ENCODE results near the gene RNF130. TPM values are rescaled to one million over a fixed set of nuclear protein-coding genes. Genes with fewer than 3 reads are reported as not detected.

Gene RNF130
- polyA plus RNA-seq, 1 donor from 2014 or later: 48.7 TPM

DNA sequence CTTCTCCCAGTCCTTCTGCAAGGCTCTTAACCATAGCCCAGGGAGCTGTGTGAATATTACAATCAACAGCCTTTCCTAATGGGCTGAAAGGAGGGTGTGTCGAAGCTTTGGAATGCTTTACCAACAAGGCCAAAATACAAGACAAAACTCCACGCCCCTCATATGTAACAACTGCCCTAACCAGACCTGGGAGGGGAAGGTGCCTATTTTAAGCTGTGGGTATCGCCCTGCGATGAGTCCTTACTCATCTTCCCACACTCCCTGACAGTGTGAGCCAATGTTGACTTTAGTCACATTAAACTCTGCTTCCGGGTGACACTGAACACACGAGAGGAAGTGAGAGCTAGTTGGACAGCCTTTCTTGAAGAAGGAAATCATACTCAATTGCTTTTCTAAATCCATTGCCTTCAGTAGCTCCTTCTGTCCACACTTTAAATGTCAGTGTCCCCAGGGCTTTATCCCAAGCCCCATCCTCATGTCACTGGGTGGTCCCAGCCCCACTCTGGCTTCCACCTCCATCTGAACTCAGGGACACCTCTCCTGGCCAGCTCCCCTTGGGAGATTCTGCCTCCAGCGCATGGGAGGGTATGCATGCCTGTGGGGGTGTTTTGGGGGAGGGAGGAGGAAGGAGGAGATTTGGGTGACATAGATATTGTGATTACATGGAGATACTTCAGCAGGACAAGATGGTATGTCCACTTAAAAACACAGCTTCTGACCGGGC is 157.4 kb downstream of the RNF130 start:
- H3K9me3 ChIP-seq (ENCODE audit: low read length): no peaks in the 10 kb centered on the region
- no peak overlapping the region for H3K4me2 ChIP-seq (ENCODE audit: low read length)
- H3K9ac ChIP-seq (ENCODE audit: low read length): no peak overlapping the region
- no peaks in the 10 kb centered on the region for H3F3A ChIP-seq (ENCODE audit: insufficient read depth, low read length, poor library complexity, severe bottlenecking)
- H3K4me3 ChIP-seq (ENCODE audit: low read length): no peak overlapping the region
- TF ChIP-seq RAD21 (conservative IDR thresholded peaks at IDR 0.05) (no peak), REST (IDR thresholded peaks at IDR 0.05; ENCODE audit: borderline replicate concordance) (no peak), TAF1 (IDR thresholded peaks at IDR 0.05; ENCODE audit: low read depth) (no peak), POLR2AphosphoS5 (IDR thresholded peaks at IDR 0.05) (no peak), EZH2 (IDR thresholded peaks at IDR 0.05; ENCODE audit: borderline replicate concordance, insufficient read depth, low read length, poor library complexity, severe bottlenecking) (no peak), MXI1 (conservative IDR thresholded peaks at IDR 0.05; ENCODE audit: poor library complexity, severe bottlenecking) (no peak), EP300 (conservative IDR thresholded peaks at IDR 0.05; ENCODE audit: poor library complexity, severe bottlenecking) (no peak), SMC3 (conservative IDR thresholded peaks at IDR 0.05; ENCODE audit: poor library complexity) (no peak)
- TF ChIP-seq, protein P1, sequence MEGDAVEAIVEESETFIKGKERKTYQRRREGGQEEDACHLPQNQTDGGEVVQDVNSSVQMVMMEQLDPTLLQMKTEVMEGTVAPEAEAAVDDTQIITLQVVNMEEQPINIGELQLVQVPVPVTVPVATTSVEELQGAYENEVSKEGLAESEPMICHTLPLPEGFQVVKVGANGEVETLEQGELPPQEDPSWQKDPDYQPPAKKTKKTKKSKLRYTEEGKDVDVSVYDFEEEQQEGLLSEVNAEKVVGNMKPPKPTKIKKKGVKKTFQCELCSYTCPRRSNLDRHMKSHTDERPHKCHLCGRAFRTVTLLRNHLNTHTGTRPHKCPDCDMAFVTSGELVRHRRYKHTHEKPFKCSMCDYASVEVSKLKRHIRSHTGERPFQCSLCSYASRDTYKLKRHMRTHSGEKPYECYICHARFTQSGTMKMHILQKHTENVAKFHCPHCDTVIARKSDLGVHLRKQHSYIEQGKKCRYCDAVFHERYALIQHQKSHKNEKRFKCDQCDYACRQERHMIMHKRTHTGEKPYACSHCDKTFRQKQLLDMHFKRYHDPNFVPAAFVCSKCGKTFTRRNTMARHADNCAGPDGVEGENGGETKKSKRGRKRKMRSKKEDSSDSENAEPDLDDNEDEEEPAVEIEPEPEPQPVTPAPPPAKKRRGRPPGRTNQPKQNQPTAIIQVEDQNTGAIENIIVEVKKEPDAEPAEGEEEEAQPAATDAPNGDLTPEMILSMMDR (IDR thresholded peaks at IDR 0.05; ENCODE audit: poor library complexity, severe bottlenecking): no peak
- peaks cover 3% of the 10 kb centered on the region for H3K36me3 ChIP-seq (ENCODE audit: insufficient read depth, low read length)
- H3K9me2 ChIP-seq (ENCODE audit: insufficient read depth, low read length): no peaks in the 10 kb centered on the region
- no peaks in the 10 kb centered on the region for H4K20me1 ChIP-seq (ENCODE audit: insufficient read depth)
- H3K79me2 ChIP-seq (replicated peaks; ENCODE audit: insufficient read depth, low read length): no peaks in the 10 kb centered on the region
- H3K27ac ChIP-seq (ENCODE audit: low read length): no peak overlapping the region
- H3K27me3 ChIP-seq (ENCODE audit: insufficient read depth, low read depth, low read length): no peaks in the 10 kb centered on the region
- H2AFZ ChIP-seq (ENCODE audit: low read depth, low read length): no peak overlapping the region

GRCh38 chr5:179913461-179913860 is 158.1 kb downstream of the RNF130 start:
- Histone ChIP-seq H3F3A (ENCODE audit: insufficient read depth, low read length, poor library complexity, severe bottlenecking) (no peaks in the 10 kb centered on the region), H3K9me2 (ENCODE audit: insufficient read depth, low read length) (no peaks in the 10 kb centered on the region), H3K27me3 (ENCODE audit: insufficient read depth, low read depth, low read length) (no peaks in the 10 kb centered on the region), H3K4me3 (ENCODE audit: low read length) (no peak overlapping the region), H3K36me3 (ENCODE audit: insufficient read depth, low read length) (no peaks in the 10 kb centered on the region), H2AFZ (ENCODE audit: low read depth, low read length) (no peak overlapping the region), H4K20me1 (ENCODE audit: insufficient read depth) (no peaks in the 10 kb centered on the region), H3K9me3 (ENCODE audit: low read length) (no peaks in the 10 kb centered on the region), H3K27ac (ENCODE audit: low read length) (no peak overlapping the region), H3K79me2 (replicated peaks; ENCODE audit: insufficient read depth, low read length) (no peaks in the 10 kb centered on the region), H3K4me2 (ENCODE audit: low read length) (no peak overlapping the region), H3K9ac (ENCODE audit: low read length) (no peak overlapping the region)
- TF ChIP-seq REST (IDR thresholded peaks at IDR 0.05; ENCODE audit: borderline replicate concordance) (no peak), EZH2 (IDR thresholded peaks at IDR 0.05; ENCODE audit: borderline replicate concordance, insufficient read depth, low read length, poor library complexity, severe bottlenecking) (no peak), MXI1 (conservative IDR thresholded peaks at IDR 0.05; ENCODE audit: poor library complexity, severe bottlenecking) (no peak), SMC3 (conservative IDR thresholded peaks at IDR 0.05; ENCODE audit: poor library complexity) (no peak), EP300 (conservative IDR thresholded peaks at IDR 0.05; ENCODE audit: poor library complexity, severe bottlenecking) (no peak), POLR2AphosphoS5 (IDR thresholded peaks at IDR 0.05) (no peak), TAF1 (IDR thresholded peaks at IDR 0.05; ENCODE audit: low read depth) (no peak), RAD21 (conservative IDR thresholded peaks at IDR 0.05) (no peak)
- TF ChIP-seq, protein P1 (IDR thresholded peaks at IDR 0.05; ENCODE audit: poor library complexity, severe bottlenecking): no peak

All from neural cell (in vitro differentiated cells).